Tibial artery (tissue), 4 donors: ENCODE data around the gene C4BPB.

ENCODE experiments used
- DNase-seq, 2 donors: peaks; one replicate each; pipeline ENCODE4 v3.0.0-alpha.2; 2019
- H3K27ac ChIP-seq, 2 donors: fragments of 200-600 bp; sonication (generic) in 1 of 2; 1 replicate in 1 of 2; 2 replicates in 1 of 2; pipeline ENCODE4 v1.5.1; 2018 to 2019; ENCODE audit warnings: mild to moderate bottlenecking in 1 of 2
- H3K27me3 ChIP-seq, 2 donors: fragments of 200-600 bp; sonication (generic) in 1 of 2; one replicate each; pipeline versions ENCODE4 v1.5.1 to v1.6.0; 2016 to 2019
- H3K36me3 ChIP-seq, 3 donors: fragments of 200-600 bp; sonication (generic) in 2 of 3; one replicate each; pipeline ENCODE4 v1.5.1; 2016 to 2019; ENCODE audit warnings: mild to moderate bottlenecking in 2 of 3
- H3K4me1 ChIP-seq, 4 donors: fragments of 200-600 bp; sonication (generic) in 2 of 4; 1 replicate in 3 of 4; 2 replicates in 1 of 4; pipeline ENCODE4 v1.5.1; 2016 to 2019
- H3K4me3 ChIP-seq, 2 donors: fragments of 200-600 bp; sonication (generic) in 1 of 2; 1 replicate in 1 of 2; 2 replicates in 1 of 2; pipeline ENCODE4 v1.5.1; 2018 to 2019; ENCODE audit warnings: mild to moderate bottlenecking in 2 of 2
- H3K9me3 ChIP-seq, 3 donors: fragments of 200-600 bp; sonication (generic) in 1 of 3; one replicate each; pipeline ENCODE4 v1.5.1; 2016 to 2019
- intact Hi-C: fragments of 100-400 bp; cut with DNase I; formaldehyde crosslinking; loops from one replicate; pipeline ENCODE4 v1.15.0; 2023; ENCODE audit warnings: low total_unique reads
- TF ChIP-seq, protein P1 (sequence below), 2 experiments: fragments of 200-600 bp in 1 of 2; fragments of 450-650 bp in 1 of 2; IDR thresholded peaks; one replicate each; pipeline ENCODE4 v1.5.1; 2017 to 2019; ENCODE audit warnings: antibody characterized with exemption in 2 of 2, mild to moderate bottlenecking in 1 of 2, moderate library complexity in 1 of 2

C4BPB gene

DNA sequence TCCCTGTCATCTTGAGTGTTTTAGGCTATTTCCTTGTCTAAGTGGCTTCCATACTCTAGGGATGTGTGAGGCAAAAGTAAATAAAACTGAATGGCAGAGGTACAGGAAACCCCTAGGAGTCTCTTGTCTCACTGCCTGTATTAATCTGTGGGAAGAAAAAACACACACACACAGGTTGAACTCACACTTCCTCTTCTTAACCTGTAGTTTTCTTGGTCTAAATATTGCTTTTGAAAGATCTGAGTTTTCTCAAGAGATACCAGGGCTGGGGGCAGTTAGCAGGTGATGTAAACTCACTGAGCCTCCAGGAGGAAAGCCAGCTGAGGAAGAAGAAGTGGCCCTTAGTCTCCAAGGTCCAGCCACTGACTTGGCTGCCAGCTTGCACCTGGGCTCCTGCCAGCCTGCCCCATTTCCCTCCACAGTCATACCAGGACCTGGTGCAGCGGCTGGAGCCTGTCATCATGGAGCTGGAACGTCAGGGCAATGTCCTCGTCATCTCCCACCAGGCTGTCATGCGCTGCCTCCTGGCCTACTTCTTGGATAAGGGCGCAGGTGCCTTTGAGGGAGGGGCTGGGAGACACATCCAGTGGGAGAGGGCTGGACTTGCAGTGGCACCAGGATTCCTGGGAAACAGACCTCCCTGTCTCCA is 18.7 kb upstream of the C4BPB start:
- H3K9me3 ChIP-seq, result no peaks in the 10 kb centered on the region
- no peaks in the 10 kb centered on the region for H3K4me1 ChIP-seq
- H3K4me3 ChIP-seq, result no peak overlapping the region
- TF ChIP-seq, protein P1, sequence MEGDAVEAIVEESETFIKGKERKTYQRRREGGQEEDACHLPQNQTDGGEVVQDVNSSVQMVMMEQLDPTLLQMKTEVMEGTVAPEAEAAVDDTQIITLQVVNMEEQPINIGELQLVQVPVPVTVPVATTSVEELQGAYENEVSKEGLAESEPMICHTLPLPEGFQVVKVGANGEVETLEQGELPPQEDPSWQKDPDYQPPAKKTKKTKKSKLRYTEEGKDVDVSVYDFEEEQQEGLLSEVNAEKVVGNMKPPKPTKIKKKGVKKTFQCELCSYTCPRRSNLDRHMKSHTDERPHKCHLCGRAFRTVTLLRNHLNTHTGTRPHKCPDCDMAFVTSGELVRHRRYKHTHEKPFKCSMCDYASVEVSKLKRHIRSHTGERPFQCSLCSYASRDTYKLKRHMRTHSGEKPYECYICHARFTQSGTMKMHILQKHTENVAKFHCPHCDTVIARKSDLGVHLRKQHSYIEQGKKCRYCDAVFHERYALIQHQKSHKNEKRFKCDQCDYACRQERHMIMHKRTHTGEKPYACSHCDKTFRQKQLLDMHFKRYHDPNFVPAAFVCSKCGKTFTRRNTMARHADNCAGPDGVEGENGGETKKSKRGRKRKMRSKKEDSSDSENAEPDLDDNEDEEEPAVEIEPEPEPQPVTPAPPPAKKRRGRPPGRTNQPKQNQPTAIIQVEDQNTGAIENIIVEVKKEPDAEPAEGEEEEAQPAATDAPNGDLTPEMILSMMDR (IDR thresholded peaks at IDR 0.05), result no peak
- no peak for DNase-seq
- no peak overlapping the region for H3K27ac ChIP-seq
- no peaks in the 10 kb centered on the region for H3K27me3 ChIP-seq
- intact Hi-C loops, result no loop called here
- H3K36me3 ChIP-seq, result peaks cover 32 to 67% (median 48%) of the 10 kb centered on the region in 3 donors

DNA sequence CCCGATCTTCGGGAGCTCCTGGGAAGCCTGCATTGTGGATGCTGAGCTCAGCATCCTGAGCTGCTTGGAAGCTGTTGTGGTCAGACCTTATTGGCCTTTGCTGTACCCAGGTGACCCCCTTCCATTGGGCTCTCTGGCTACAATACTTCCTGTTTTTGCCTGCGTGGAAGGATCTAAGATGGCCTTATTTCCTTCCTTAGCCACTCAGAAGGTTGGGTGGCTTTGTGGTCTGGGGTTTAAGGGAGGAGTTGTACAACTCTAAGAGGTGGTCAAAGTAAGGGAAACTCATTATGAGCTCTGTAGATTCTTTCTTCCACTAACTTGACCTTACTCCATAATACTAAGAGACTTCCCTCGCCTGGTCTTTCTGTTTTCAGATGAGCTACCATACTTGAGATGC is 17.8 kb upstream of the C4BPB start:
- peaks cover 26 to 58% (median 40%) of the 10 kb centered on the region in 3 donors for H3K36me3 ChIP-seq
- no peak overlapping the region for H3K27ac ChIP-seq
- H3K9me3 ChIP-seq, result no peaks in the 10 kb centered on the region
- no peak overlapping the region for H3K4me3 ChIP-seq
- TF ChIP-seq, protein P1 (IDR thresholded peaks at IDR 0.05), result no peak
- no peak for DNase-seq
- H3K4me1 ChIP-seq, result no peaks in the 10 kb centered on the region
- intact Hi-C loops, result no loop called here
- no peaks in the 10 kb centered on the region for H3K27me3 ChIP-seq

DNA sequence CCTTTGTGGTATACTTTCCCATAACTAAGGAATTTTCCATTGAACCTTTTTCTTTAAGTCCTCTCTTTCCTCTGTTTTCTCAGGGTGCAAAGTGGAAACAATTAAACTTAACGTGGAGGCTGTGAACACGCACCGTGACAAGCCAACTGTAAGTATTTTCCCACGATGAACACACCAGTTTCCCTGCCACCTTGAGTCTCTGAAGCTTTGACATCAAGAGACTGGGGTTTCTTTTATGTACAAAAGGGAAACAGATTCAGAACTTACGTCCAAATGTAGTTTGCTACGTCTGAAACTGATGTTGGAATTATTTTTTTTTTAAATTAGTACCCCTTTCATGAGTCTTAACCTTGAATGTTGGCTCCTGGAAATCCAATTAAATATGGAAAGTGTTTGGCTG is 17.2 kb upstream of the C4BPB start:
- Histone ChIP-seq H3K27me3 (no peaks in the 10 kb centered on the region), H3K27ac (no peak overlapping the region), H3K4me1 (no peaks in the 10 kb centered on the region), H3K4me3 (no peak overlapping the region), H3K36me3 (peaks cover 22 to 52% (median 34%) of the 10 kb centered on the region in 3 donors), H3K9me3 (no peaks in the 10 kb centered on the region)
- DNase-seq, result no peak
- intact Hi-C loops, result no loop called here
- TF ChIP-seq, protein P1 (IDR thresholded peaks at IDR 0.05), result no peak

DNA sequence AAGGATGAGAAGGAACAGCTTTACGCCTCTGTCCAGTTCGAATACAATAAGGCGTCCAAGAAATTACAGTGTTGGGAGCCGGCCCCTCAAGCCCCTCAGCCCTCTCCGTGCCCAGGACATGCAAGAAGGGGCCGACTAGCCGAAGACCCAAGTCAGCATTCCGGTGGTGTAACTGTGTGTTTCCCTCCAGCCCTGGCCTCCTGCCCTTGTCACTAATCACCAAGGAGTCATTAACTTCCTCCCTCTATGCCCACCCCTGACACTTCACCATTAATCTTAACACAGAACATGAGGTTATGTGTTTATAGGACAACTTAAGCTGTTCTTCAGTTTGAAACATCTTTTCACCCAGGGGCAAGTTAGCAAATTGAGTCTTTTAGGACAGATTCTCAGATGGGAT is 16.4 kb upstream of the C4BPB start:
- no peaks in the 10 kb centered on the region for H3K9me3 ChIP-seq
- H3K4me3 ChIP-seq, result no peak overlapping the region
- peaks cover 17 to 52% (median 26%) of the 10 kb centered on the region in 3 donors for H3K36me3 ChIP-seq
- TF ChIP-seq, protein P1 (IDR thresholded peaks at IDR 0.05), result no peak
- no peak overlapping the region for H3K27ac ChIP-seq
- H3K27me3 ChIP-seq, result no peaks in the 10 kb centered on the region
- DNase-seq, result no peak
- intact Hi-C loops, result no loop called here
- no peaks in the 10 kb centered on the region for H3K4me1 ChIP-seq

DNA sequence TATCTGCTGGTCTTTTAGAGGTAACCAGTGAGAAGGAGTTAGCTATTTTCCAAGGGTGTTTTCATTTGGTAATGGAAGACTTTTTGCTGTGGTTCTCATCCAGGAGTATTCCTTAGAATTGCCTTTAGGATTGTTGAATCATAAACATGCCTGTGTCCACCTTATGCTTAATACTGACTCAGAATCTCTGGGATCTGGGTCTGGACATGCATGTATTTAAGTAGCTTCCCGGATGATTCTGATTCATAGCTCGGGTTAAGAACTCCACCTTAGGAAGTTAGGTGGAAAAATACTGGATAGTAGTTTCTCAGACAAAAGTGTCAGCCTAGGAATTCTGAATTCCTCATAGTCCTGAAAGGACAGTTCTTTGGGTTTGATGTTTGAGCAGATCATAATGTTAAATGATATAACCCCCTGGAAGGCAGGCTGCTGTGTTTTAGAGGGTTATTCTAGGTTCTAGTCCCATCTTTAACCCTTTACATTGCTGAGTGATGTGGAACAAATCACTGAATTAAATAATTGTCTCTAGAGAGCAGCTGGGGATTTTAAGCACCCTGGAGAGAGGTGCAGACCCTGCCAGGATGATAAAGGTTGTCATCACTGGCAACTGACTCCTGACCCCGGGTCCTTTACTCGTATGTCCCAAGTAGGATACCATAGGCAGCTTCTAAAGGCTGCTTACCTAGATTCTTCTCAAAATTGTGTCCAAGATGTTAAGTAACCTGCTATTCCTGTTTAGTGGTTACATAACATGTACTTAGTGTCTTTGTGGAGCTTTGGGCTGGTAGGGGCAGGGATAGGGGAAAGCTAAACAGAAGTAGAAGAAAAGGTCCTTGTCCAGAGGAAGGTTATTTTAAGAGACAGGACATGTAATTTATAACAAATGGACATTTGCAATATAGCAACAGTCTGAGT is 14.5 kb upstream of the C4BPB start:
- Histone ChIP-seq H3K9me3 (no peaks in the 10 kb centered on the region), H3K4me3 (no peak overlapping the region), H3K4me1 (no peaks in the 10 kb centered on the region), H3K27ac (no peak overlapping the region), H3K27me3 (no peaks in the 10 kb centered on the region), H3K36me3 (peaks cover 6 to 40% (median 13%) of the 10 kb centered on the region in 3 donors)
- DNase-seq, result no peak
- TF ChIP-seq, protein P1 (IDR thresholded peaks at IDR 0.05), result no peak
- intact Hi-C loops, result no loop called here
